WTC11 (cell line): ENCODE results near the gene UCHL3. TPM values are rescaled to one million over a fixed set of nuclear protein-coding genes. Genes with fewer than 3 reads are reported as not detected.

Experiments
- ATAC-seq: fragments of 200-7000 bp; cut with Tn5 transposase; 2 replicates; pipeline ENCODE4 v1.10.0; 2021; ENCODE audit warnings: mild to moderate bottlenecking, moderate library complexity
- CTCF ChIA-PET: fragments of 300-600 bp; sonication (Branson Sonifier 250); formaldehyde crosslinking; loops from one replicate; lab custom pipeline; 2021; ENCODE audit warnings: antibody characterized with exemption; lab: Charles Lee
- POLR2A ChIA-PET: fragments of 350-600 bp; sonication (Branson Sonifier 250); formaldehyde crosslinking; loops from one replicate; lab custom pipeline; 2021; ENCODE audit warnings: antibody characterized with exemption; lab: Charles Lee
- DNase-seq: peaks from one replicate; pipeline ENCODE4 v3.0.0; 2021; ENCODE audit warnings: low spot score
- H3K27ac Mint-ChIP-seq: 2 replicates; pipeline ENCODE4 v1.8.0; 2021; ENCODE audit warnings: mixed read lengths
- H3K27me3 Mint-ChIP-seq: 2 replicates; pipeline ENCODE4 v1.8.0; 2021; ENCODE audit warnings: low read depth, mild to moderate bottlenecking, moderate library complexity, mixed read lengths
- H3K36me3 Mint-ChIP-seq: 2 replicates; pipeline ENCODE4 v1.8.0; 2021; ENCODE audit warnings: mixed read lengths
- H3K4me1 Mint-ChIP-seq: 2 replicates; pipeline ENCODE4 v1.8.0; 2022; ENCODE audit warnings: mixed read lengths
- H3K4me3 Mint-ChIP-seq: 2 replicates; pipeline ENCODE4 v1.8.0; 2021; ENCODE audit warnings: mild to moderate bottlenecking, moderate library complexity, mixed read lengths
- H3K9me3 Mint-ChIP-seq: 2 replicates; pipeline ENCODE4 v1.8.0; 2021; ENCODE audit warnings: mixed read lengths
- AR ChIP-seq: fragments of 250-450 bp; sonication (Bioruptor Pico); IDR thresholded peaks from 2 replicates; pipeline ENCODE4 v1.9.0; 2021; ENCODE audit warnings: mild to moderate bottlenecking
- CBFB ChIP-seq: sonication (generic); formaldehyde crosslinking; IDR thresholded peaks from 2 replicates; pipeline ENCODE4 v1.8.1; 2022; ENCODE audit warnings: mild to moderate bottlenecking, low read depth, missing genetic modification reagents
- CREB1 ChIP-seq: sonication (generic); formaldehyde crosslinking; IDR thresholded peaks from 2 replicates; pipeline ENCODE4 v1.8.0; 2023; ENCODE audit warnings: mild to moderate bottlenecking, missing genetic modification reagents
- E2F1 ChIP-seq: sonication (generic); formaldehyde crosslinking; IDR thresholded peaks from 2 replicates; pipeline ENCODE4 v1.8.0; 2022; ENCODE audit warnings: mild to moderate bottlenecking, missing genetic modification reagents
- E2F5 ChIP-seq: sonication (generic); formaldehyde crosslinking; IDR thresholded peaks from 2 replicates; pipeline ENCODE4 v1.8.1; 2022; ENCODE audit warnings: mild to moderate bottlenecking, moderate library complexity, missing genetic modification reagents
- GABPB1 ChIP-seq: sonication (generic); formaldehyde crosslinking; IDR thresholded peaks from 2 replicates; pipeline ENCODE4 v1.8.1; 2023; ENCODE audit warnings: mild to moderate bottlenecking, missing genetic modification reagents
- GRHL2 ChIP-seq: fragments of 250-450 bp; sonication (Bioruptor Pico); IDR thresholded peaks from 2 replicates; pipeline ENCODE4 v1.8.0; 2022; ENCODE audit warnings: mild to moderate bottlenecking, moderate library complexity; ENCODE audit not compliant: insufficient replicate concordance, severe bottlenecking
- MLX ChIP-seq: sonication (generic); formaldehyde crosslinking; IDR thresholded peaks from 2 replicates; pipeline ENCODE4 v1.8.1; 2023; ENCODE audit warnings: mild to moderate bottlenecking, missing genetic modification reagents, moderate library complexity
- MXD4 ChIP-seq: fragments of 250-450 bp; sonication (Bioruptor Pico); IDR thresholded peaks from 2 replicates; pipeline ENCODE4 v1.8.0; 2021; ENCODE audit warnings: mild to moderate bottlenecking, moderate library complexity, borderline replicate concordance
- NFE2L1 ChIP-seq: sonication (generic); formaldehyde crosslinking; IDR thresholded peaks from 2 replicates; pipeline ENCODE4 v1.8.1; 2023; ENCODE audit warnings: missing genetic modification reagents
- PREB ChIP-seq: sonication (generic); formaldehyde crosslinking; IDR thresholded peaks from 2 replicates; pipeline ENCODE4 v1.8.1; 2022; ENCODE audit warnings: mild to moderate bottlenecking, missing genetic modification reagents, moderate library complexity, borderline replicate concordance
- TCF7 ChIP-seq: sonication (generic); formaldehyde crosslinking; IDR thresholded peaks from 2 replicates; pipeline ENCODE4 v1.8.0; 2022; ENCODE audit warnings: mild to moderate bottlenecking, low read depth, missing genetic modification reagents, moderate library complexity
- ZBTB43 ChIP-seq: sonication (generic); formaldehyde crosslinking; IDR thresholded peaks from 2 replicates; pipeline ENCODE4 v1.8.1; 2023; ENCODE audit warnings: mild to moderate bottlenecking, missing genetic modification reagents
- ZMAT4 ChIP-seq: fragments of 250-450 bp; sonication (Bioruptor Pico); IDR thresholded peaks from 2 replicates; pipeline ENCODE4 v1.9.0; 2021; ENCODE audit warnings: mild to moderate bottlenecking
- ZNF121 ChIP-seq: sonication (generic); formaldehyde crosslinking; IDR thresholded peaks from 2 replicates; pipeline ENCODE4 v1.8.0; 2023; ENCODE audit warnings: missing genetic modification reagents
- ZNF219 ChIP-seq: sonication (generic); formaldehyde crosslinking; IDR thresholded peaks from 2 replicates; pipeline ENCODE4 v1.8.0; 2023; ENCODE audit warnings: missing genetic modification reagents, mild to moderate bottlenecking, borderline replicate concordance
- ZNF425 ChIP-seq: fragments of 250-450 bp; sonication (Bioruptor Pico); conservative IDR thresholded peaks from 2 replicates; pipeline ENCODE4 v1.9.0; 2021; ENCODE audit warnings: mild to moderate bottlenecking
- ZSCAN18 ChIP-seq: fragments of 250-450 bp; sonication (Bioruptor Pico); IDR thresholded peaks from 2 replicates; pipeline ENCODE4 v2.1.2; 2022; ENCODE audit warnings: mild to moderate bottlenecking, moderate library complexity
- total RNA-seq: library from RNA; stranded (reverse); gene quantifications from 3 replicates; pipeline ENCODE4 v1.2.3, GENCODE V29; 2021

Gene UCHL3
- total RNA-seq, 1 experiment from 2014 or later: 46.9 TPM

- H3K9me3 Mint-ChIP-seq: no peaks in the 10 kb centered on the region
- ATAC-seq: no peak
- DNase-seq: no peak
- no peaks in the 10 kb centered on the region for H3K27me3 Mint-ChIP-seq
- H3K4me1 Mint-ChIP-seq: no peaks in the 10 kb centered on the region
- H3K27ac Mint-ChIP-seq: no peak overlapping the region
- POLR2A ChIA-PET: interaction anchor here (1.0 kb wide), 1 partner anchor 19 kb away, joined by 3 read pairs; no protein-coding TSS in a partner anchor
- H3K4me3 Mint-ChIP-seq: no peak overlapping the region
- peaks cover 11% of the 10 kb centered on the region for H3K36me3 Mint-ChIP-seq
- CTCF ChIA-PET: interaction anchor here (0.6 to 0.7 kb wide), 2 partner anchors 60 to 183 kb away, joined by 3 read pairs; no protein-coding TSS in a partner anchor
- TF ChIP-seq NFE2L1 (CRISPR knock-in tag) (no peak), CREB1 (CRISPR knock-in tag) (no peak), MLX (CRISPR knock-in tag) (no peak), PREB (CRISPR knock-in tag) (no peak), E2F5 (CRISPR knock-in tag) (no peak), E2F1 (CRISPR knock-in tag) (no peak), TCF7 (no peak), ZNF121 (peak; percentile 10; the same call in 1 of the 2 replicates)
These were observed 7.4 kb downstream of the UCHL3 start for GRCh38 chr13:75556961-75557360.

- Mint-ChIP-seq H3K27me3 (no peaks in the 10 kb centered on the region), H3K4me3 (no peak overlapping the region), H3K36me3 (peaks cover 11% of the 10 kb centered on the region), H3K4me1 (no peaks in the 10 kb centered on the region), H3K9me3 (no peaks in the 10 kb centered on the region), H3K27ac (no peak overlapping the region)
- ChIA-PET POLR2A (no interaction called here), CTCF (no interaction called here)
- ATAC-seq: no peak
- DNase-seq: no peak
- no peak for TF ChIP-seq ZBTB43 (CRISPR knock-in tag)
- no peak for TF ChIP-seq AR (CRISPR knock-in tag)
- no peak for TF ChIP-seq GABPB1
- TF ChIP-seq CBFB: no peak
- TF ChIP-seq ZMAT4 (CRISPR knock-in tag): no peak
- TF ChIP-seq GRHL2 (CRISPR knock-in tag): no peak
- TF ChIP-seq ZNF425 (CRISPR knock-in tag): no peak
- no peak for TF ChIP-seq ZNF219 (CRISPR knock-in tag)
- TF ChIP-seq ZSCAN18 (CRISPR knock-in tag): no peak
- TF ChIP-seq MXD4 (CRISPR knock-in tag): no peak
These were observed 8.7 kb downstream of the UCHL3 start for GRCh38 chr13:75558145-75558840.
